PC-3 (cell line): ENCODE results near the gene SF3A1. TPM values are rescaled to one million over a fixed set of nuclear protein-coding genes. Genes with fewer than 3 reads are reported as not detected.

Source experiments
- ATAC-seq: fragments of 200-7000 bp; cut with Tn5 transposase; 2 replicates; pipeline ENCODE4 v1.9.1; 2020; ENCODE audit warnings: mild to moderate bottlenecking, moderate library complexity
- BruUV-seq: library from RNA; stranded (reverse); fragments of 400-500 nt; replicated peaks from 2 replicates; lab custom pipeline; 2021; lab: Mats Ljungman, UMichigan
- CTCF ChIA-PET: fragments of 300-600 bp; sonication (Branson Sonifier 250); formaldehyde crosslinking; loops from one replicate; lab custom pipeline; 2022; ENCODE audit warnings: antibody characterized with exemption; lab: Charles Lee
- POLR2A ChIA-PET: fragments of 300-600 bp; sonication (Branson Sonifier 250); formaldehyde crosslinking; loops from one replicate; lab custom pipeline; 2022; ENCODE audit warnings: antibody characterized with exemption; ENCODE audit not compliant: unreplicated experiment; lab: Charles Lee
- DNase-seq: peaks from one replicate; pipeline ENCODE4 v3.0.0-alpha.2; 2015
- H2AFZ ChIP-seq: fragments of 300-600 bp; sonication (generic); 2 replicates; pipeline ENCODE4 v1.6.0; 2016; ENCODE audit warnings: antibody characterized with exemption, low read length
- H3F3A ChIP-seq: fragments of 300-600 bp; sonication (generic); one replicate; pipeline ENCODE4 v1.6.0; 2017; ENCODE audit warnings: antibody characterized with exemption, low read length, control low read depth, mild to moderate bottlenecking; ENCODE audit not compliant: unreplicated experiment
- H3K27ac ChIP-seq: fragments of 300-600 bp; sonication (generic); 2 replicates; pipeline ENCODE4 v1.5.1; 2016; ENCODE audit warnings: mild to moderate bottlenecking, low read length
- H3K27me3 ChIP-seq: fragments of 300-600 bp; sonication (generic); 2 replicates; pipeline ENCODE4 v1.6.1; 2016; ENCODE audit warnings: low read length, mixed read lengths
- H3K36me3 ChIP-seq: fragments of 300-600 bp; sonication (generic); 2 replicates; pipeline ENCODE4 v1.6.1; 2016; ENCODE audit warnings: low read depth, mixed run types, low read length, mixed read lengths
- H3K4me1 ChIP-seq: fragments of 300-600 bp; sonication (generic); 2 replicates; pipeline ENCODE4 v1.5.1; 2016; ENCODE audit warnings: low read length; ENCODE audit not compliant: insufficient read depth
- H3K4me2 ChIP-seq: fragments of 300-600 bp; sonication (generic); 2 replicates; pipeline ENCODE4 v1.6.0; 2016; ENCODE audit warnings: low read length
- H3K4me3 ChIP-seq: fragments of 300-600 bp; sonication (generic); 2 replicates; pipeline ENCODE4 v1.5.1; 2016; ENCODE audit warnings: mild to moderate bottlenecking, low read length, mixed read lengths
- H3K79me2 ChIP-seq: fragments of 300-600 bp; sonication (generic); 2 replicates; pipeline ENCODE4 v1.6.1; 2017; ENCODE audit warnings: low read length, mixed read lengths
- H3K9ac ChIP-seq: fragments of 300-600 bp; sonication (generic); 2 replicates; pipeline ENCODE4 v1.6.0; 2016; ENCODE audit warnings: mild to moderate bottlenecking, low read length
- H3K9me2 ChIP-seq: fragments of 300-600 bp; sonication (generic); replicated peaks from 2 replicates; pipeline ENCODE4 v1.6.1; 2016; ENCODE audit warnings: mixed run types, low read length, mixed read lengths
- H3K9me3 ChIP-seq: fragments of 300-600 bp; sonication (generic); 2 replicates; pipeline ENCODE4 v1.6.1; 2016; ENCODE audit warnings: low read length, mixed read lengths
- H4K20me1 ChIP-seq: fragments of 300-600 bp; sonication (generic); 2 replicates; pipeline ENCODE4 v1.6.1; 2016; ENCODE audit warnings: low read length, mixed read lengths
- EZH2 ChIP-seq: fragments of 300-600 bp; sonication (generic); IDR thresholded peaks from one replicate; pipeline ENCODE4 v1.6.1; 2017; ENCODE audit warnings: antibody characterized with exemption, mild to moderate bottlenecking, low read length; ENCODE audit not compliant: unreplicated experiment
- EZH2phosphoT487 ChIP-seq: fragments of 300-600 bp; sonication (generic); IDR thresholded peaks from 2 replicates; pipeline ENCODE4 v1.6.1; 2018; ENCODE audit warnings: mild to moderate bottlenecking, antibody characterized with exemption, low read length, borderline replicate concordance
- intact Hi-C: fragments of 100-400 bp; cut with micrococcal nuclease; formaldehyde crosslinking; loops from 2 replicates; pipeline ENCODE4 v1.9.0; 2023
- total RNA-seq: library from RNA; depleted of rRNA; stranded (reverse); fragments of >200 nt; gene quantifications from 2 replicates; pipeline ENCODE4 v1.2.3, GENCODE V29; 2014
- TF ChIP-seq, protein P1 (sequence below): fragments of 300-600 bp; sonication (generic); conservative IDR thresholded peaks from 2 replicates; pipeline ENCODE4 v1.5.1; 2017; ENCODE audit warnings: antibody characterized with exemption, low read depth, mild to moderate bottlenecking, low read length

SF3A1 gene
- total RNA-seq, 1 experiment from 2014 or later = 59.2 TPM

DNA sequence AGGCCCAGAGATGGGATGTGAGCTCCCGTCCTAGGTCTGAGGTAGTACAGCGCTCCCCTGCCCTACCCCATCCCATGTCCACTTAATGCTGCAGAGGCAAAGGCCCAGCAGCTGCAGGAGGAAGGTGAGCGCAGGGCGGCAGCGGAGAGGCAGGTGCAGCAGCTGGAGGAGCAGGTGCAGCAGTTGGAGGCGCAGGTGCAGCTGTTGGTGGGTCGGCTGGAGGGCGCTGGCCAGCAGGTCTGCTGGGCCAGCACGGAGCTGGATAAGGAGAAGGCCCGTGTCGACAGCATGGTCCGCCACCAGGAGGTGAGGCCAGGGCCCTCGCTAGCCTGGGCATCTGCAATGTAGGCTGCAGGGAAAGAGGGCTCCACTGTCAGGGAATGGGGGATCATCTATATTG lies 15.3 kb upstream of the SF3A1 start:
- Histone ChIP-seq H3K27ac (no peak overlapping the region), H2AFZ (no peak overlapping the region), H3K4me2 (no peak overlapping the region), H4K20me1 (no peaks in the 10 kb centered on the region), H3K27me3 (no peaks in the 10 kb centered on the region), H3K9me2 (no peaks in the 10 kb centered on the region), H3K4me1 (no peaks in the 10 kb centered on the region), H3K36me3 (no peaks in the 10 kb centered on the region), H3K4me3 (no peak overlapping the region), H3K9ac (no peak overlapping the region), H3F3A (no peaks in the 10 kb centered on the region), H3K9me3 (no peaks in the 10 kb centered on the region), H3K79me2 (no peaks in the 10 kb centered on the region)
- no TSS peak for BruUV-seq
- no peak for DNase-seq
- intact Hi-C loops = no loop called here
- ChIA-PET CTCF (no interaction called here), POLR2A (no interaction called here)
- ATAC-seq = no peak
- no peak for TF ChIP-seq EZH2

DNA sequence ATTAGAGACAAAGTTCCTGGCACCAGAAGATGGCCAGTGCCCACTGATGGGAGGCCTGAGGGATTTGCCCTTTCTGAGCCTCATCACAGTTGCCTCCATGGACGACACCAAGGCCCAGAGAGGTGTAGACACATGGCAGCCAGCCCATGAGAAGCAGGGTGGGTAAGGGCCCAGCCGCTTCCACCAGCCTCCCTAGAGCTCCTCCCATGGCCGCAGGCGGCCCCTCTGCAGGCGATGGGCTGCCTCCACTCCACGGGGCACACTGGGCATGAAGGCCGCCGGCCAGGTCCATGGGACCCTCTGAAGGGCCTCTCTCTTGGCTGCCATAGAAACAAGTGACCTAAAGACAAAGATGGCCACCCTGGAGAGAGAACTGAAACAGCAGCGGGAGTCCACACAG lies 14.6 kb upstream of the SF3A1 start:
- H3K4me3 ChIP-seq = no peak overlapping the region
- ChIA-PET CTCF (no interaction called here), POLR2A (interaction anchor here (0.6 kb wide), 1 partner anchor 267 kb away, joined by 3 read pairs; no protein-coding TSS in a partner anchor)
- no peak overlapping the region for H2AFZ ChIP-seq
- H3K9ac ChIP-seq = no peak overlapping the region
- ATAC-seq (no peak), DNase-seq (no peak)
- H3F3A ChIP-seq = no peaks in the 10 kb centered on the region
- intact Hi-C loops = no loop called here
- no peak overlapping the region for H3K27ac ChIP-seq
- no peaks in the 10 kb centered on the region for H3K4me1 ChIP-seq
- H3K36me3 ChIP-seq = no peaks in the 10 kb centered on the region
- H3K27me3 ChIP-seq = no peaks in the 10 kb centered on the region
- no peak overlapping the region for H3K4me2 ChIP-seq
- H4K20me1 ChIP-seq = no peaks in the 10 kb centered on the region
- H3K79me2 ChIP-seq = no peaks in the 10 kb centered on the region
- H3K9me3 ChIP-seq = no peaks in the 10 kb centered on the region
- no peak for TF ChIP-seq EZH2
- TF ChIP-seq, protein P1, sequence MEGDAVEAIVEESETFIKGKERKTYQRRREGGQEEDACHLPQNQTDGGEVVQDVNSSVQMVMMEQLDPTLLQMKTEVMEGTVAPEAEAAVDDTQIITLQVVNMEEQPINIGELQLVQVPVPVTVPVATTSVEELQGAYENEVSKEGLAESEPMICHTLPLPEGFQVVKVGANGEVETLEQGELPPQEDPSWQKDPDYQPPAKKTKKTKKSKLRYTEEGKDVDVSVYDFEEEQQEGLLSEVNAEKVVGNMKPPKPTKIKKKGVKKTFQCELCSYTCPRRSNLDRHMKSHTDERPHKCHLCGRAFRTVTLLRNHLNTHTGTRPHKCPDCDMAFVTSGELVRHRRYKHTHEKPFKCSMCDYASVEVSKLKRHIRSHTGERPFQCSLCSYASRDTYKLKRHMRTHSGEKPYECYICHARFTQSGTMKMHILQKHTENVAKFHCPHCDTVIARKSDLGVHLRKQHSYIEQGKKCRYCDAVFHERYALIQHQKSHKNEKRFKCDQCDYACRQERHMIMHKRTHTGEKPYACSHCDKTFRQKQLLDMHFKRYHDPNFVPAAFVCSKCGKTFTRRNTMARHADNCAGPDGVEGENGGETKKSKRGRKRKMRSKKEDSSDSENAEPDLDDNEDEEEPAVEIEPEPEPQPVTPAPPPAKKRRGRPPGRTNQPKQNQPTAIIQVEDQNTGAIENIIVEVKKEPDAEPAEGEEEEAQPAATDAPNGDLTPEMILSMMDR = no peak
- no peak for TF ChIP-seq EZH2phosphoT487
- no TSS peak for BruUV-seq
- H3K9me2 ChIP-seq = no peaks in the 10 kb centered on the region

DNA sequence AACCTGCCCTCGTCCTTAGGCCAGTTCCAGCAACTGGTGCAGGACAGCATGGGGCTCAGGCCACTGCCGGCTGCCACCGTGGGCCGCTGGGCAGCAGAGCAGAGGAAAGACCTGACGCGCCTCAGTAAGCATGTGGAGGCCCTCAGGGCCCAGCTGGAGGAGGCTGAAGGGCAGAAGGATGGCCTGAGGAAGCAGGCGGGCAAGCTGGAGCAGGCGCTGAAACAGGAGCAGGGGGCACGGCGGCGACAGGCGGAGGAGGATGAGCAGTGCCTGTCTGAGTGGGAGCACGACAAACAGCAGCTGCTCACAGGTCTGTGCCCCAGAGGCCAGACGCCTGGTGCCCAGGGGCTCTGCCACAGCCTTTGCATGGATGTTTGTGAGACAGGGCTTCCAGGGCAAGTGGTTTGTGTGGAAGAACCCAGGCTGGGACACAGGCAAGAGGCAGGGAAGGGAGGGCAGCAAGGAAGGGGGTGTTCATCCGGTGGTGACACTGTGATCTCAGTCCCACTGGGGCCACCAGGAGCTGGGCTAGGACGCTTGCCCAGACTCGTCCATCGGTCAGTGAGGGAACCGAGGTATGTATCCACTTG lies 14.0 kb upstream of the SF3A1 start:
- ATAC-seq = no peak
- no peaks in the 10 kb centered on the region for H3K9me2 ChIP-seq
- TF ChIP-seq EZH2phosphoT487 (no peak), EZH2 (no peak)
- TF ChIP-seq, protein P1 = no peak
- no peaks in the 10 kb centered on the region for H3K9me3 ChIP-seq
- H3K9ac ChIP-seq = no peak overlapping the region
- H3K27me3 ChIP-seq = no peaks in the 10 kb centered on the region
- H3K79me2 ChIP-seq = no peaks in the 10 kb centered on the region
- POLR2A ChIA-PET = interaction anchor here (0.6 kb wide), 1 partner anchor 266 kb away, joined by 3 read pairs; no protein-coding TSS in a partner anchor
- no peaks in the 10 kb centered on the region for H3K4me1 ChIP-seq
- H2AFZ ChIP-seq = no peak overlapping the region
- DNase-seq = no peak
- H3K4me2 ChIP-seq = no peak overlapping the region
- H3K27ac ChIP-seq = no peak overlapping the region
- no TSS peak for BruUV-seq
- no peaks in the 10 kb centered on the region for H3K36me3 ChIP-seq
- no peak overlapping the region for H3K4me3 ChIP-seq
- intact Hi-C loops = no loop called here
- H4K20me1 ChIP-seq = no peaks in the 10 kb centered on the region
- no peaks in the 10 kb centered on the region for H3F3A ChIP-seq
- CTCF ChIA-PET = no interaction called here
